B cell (primary cell): ENCODE results near the gene EYS. TPM values are rescaled to one million over a fixed set of nuclear protein-coding genes. Genes with fewer than 3 reads are reported as not detected.

Source experiments
- ATAC-seq: fragments of 200-7000 bp; cut with Tn5 transposase; one replicate; pipeline ENCODE4 v1.10.0; 2021; ENCODE audit warnings: low read depth, mild to moderate bottlenecking, moderate number of reproducible peaks, moderate library complexity
- CTCF ChIA-PET: fragments of 350-600 bp; sonication (Branson Sonifier 250); formaldehyde crosslinking; loops from one replicate; lab custom pipeline; 2021; ENCODE audit warnings: antibody characterized with exemption, inconsistent platforms; lab: Charles Lee
- POLR2A ChIA-PET: fragments of 350-600 bp; sonication (Branson Sonifier 250); formaldehyde crosslinking; loops from one replicate; lab custom pipeline; 2021; ENCODE audit warnings: antibody characterized with exemption; lab: Charles Lee
- DNase-seq: peaks from one replicate; pipeline ENCODE4 v3.0.0; 2013
- H2AFZ ChIP-seq: 2 replicates; pipeline ENCODE4 v1.6.1; 2012; ENCODE audit warnings: mild to moderate bottlenecking, low read depth, low read length; ENCODE audit not compliant: insufficient read depth, poor library complexity, severe bottlenecking
- H3K27ac ChIP-seq, 2 donors: 1 replicate in 1 of 2; 2 replicates in 1 of 2; pipeline ENCODE4 v1.5.1; 2012 to 2013; ENCODE audit warnings: low read length in 2 of 2, mild to moderate bottlenecking in 2 of 2, moderate library complexity in 1 of 2
- H3K27me3 ChIP-seq, 4 experiments: fragments of 200-600 bp in 1 of 4; sonication (generic) in 1 of 4; replicated peaks in 1 of 4; 1 replicate in 2 of 4; 2 replicates in 2 of 4; pipeline versions ENCODE4 v1.6.1 to v1.7.0; 2013 to 2016; ENCODE audit warnings: low read length in 3 of 4, mild to moderate bottlenecking in 2 of 4, mixed read lengths in 1 of 4, moderate library complexity in 1 of 4; ENCODE audit not compliant: insufficient read depth in 4 of 4, control insufficient read depth in 3 of 4; ENCODE audit errors: control extremely low read depth in 1 of 4
- H3K36me3 ChIP-seq, 2 experiments: replicated peaks in 1 of 2; 1 replicate in 1 of 2; 2 replicates in 1 of 2; pipeline versions ENCODE4 v1.6.1 to v1.7.1; 2013; ENCODE audit warnings: low read length in 1 of 2; ENCODE audit not compliant: insufficient read depth in 2 of 2, control insufficient read depth in 1 of 2; ENCODE audit errors: control extremely low read depth in 1 of 2, extremely low read depth in 1 of 2
- H3K4me1 ChIP-seq, 2 donors: fragments of 200-600 bp in 1 of 2; sonication (generic) in 1 of 2; 1 replicate in 1 of 2; 2 replicates in 1 of 2; pipeline versions ENCODE4 v1.5.1 to v1.6.1; 2013 to 2017; ENCODE audit warnings: low read length in 2 of 2; ENCODE audit not compliant: control insufficient read depth in 2 of 2, insufficient read depth in 2 of 2
- H3K4me2 ChIP-seq: replicated peaks from 2 replicates; pipeline ENCODE3; 2012; ENCODE audit warnings: mild to moderate bottlenecking, low read depth, low read length; ENCODE audit not compliant: poor library complexity, severe bottlenecking
- H3K4me3 ChIP-seq, 5 experiments: fragments of 200-600 bp in 1 of 5; sonication (generic) in 1 of 5; 1 replicate in 3 of 5; 2 replicates in 2 of 5; pipeline versions ENCODE4 v1.5.1 to v1.7.0; 2011 to 2016; ENCODE audit warnings: low read length in 4 of 5, mild to moderate bottlenecking in 4 of 5, low read depth in 2 of 5, control low read depth in 1 of 5, moderate library complexity in 1 of 5; ENCODE audit not compliant: insufficient read depth in 1 of 5; ENCODE audit errors: control extremely low read depth in 1 of 5, extremely low read depth in 1 of 5
- H3K79me2 ChIP-seq: fragments of 200-600 bp; sonication (generic); one replicate; pipeline ENCODE4 v1.6.0; 2016; ENCODE audit warnings: low read length; ENCODE audit not compliant: control insufficient read depth, insufficient read depth
- H3K9ac ChIP-seq: fragments of 200-600 bp; sonication (generic); 2 replicates; pipeline ENCODE4 v1.6.1; 2017; ENCODE audit warnings: mild to moderate bottlenecking, low read length, moderate library complexity
- H3K9me3 ChIP-seq, 3 donors: one replicate each; pipeline versions ENCODE4 v1.6.1 to v1.7.1; 2013; ENCODE audit warnings: low read length in 2 of 3; ENCODE audit not compliant: control insufficient read depth in 2 of 3, insufficient read depth in 1 of 3; ENCODE audit errors: control extremely low read depth in 1 of 3
- H4K20me1 ChIP-seq: 2 replicates; pipeline ENCODE4 v1.6.0; 2012; ENCODE audit warnings: mild to moderate bottlenecking, low read length; ENCODE audit not compliant: insufficient read depth, control insufficient read depth, poor library complexity, severe bottlenecking
- H3K27ac Mint-ChIP-seq: one replicate; pipeline ENCODE4 v1.8.0; 2021; ENCODE audit warnings: mixed read lengths
- H3K27me3 Mint-ChIP-seq: one replicate; pipeline ENCODE4 v1.8.0; 2021; ENCODE audit warnings: mixed read lengths
- H3K4me1 Mint-ChIP-seq: one replicate; pipeline ENCODE4 v1.8.0; 2021; ENCODE audit warnings: mixed read lengths
- H3K4me3 Mint-ChIP-seq: one replicate; pipeline ENCODE4 v1.8.0; 2021; ENCODE audit warnings: mixed read lengths
- H3K9me3 Mint-ChIP-seq: one replicate; pipeline ENCODE4 v1.8.0; 2022; ENCODE audit warnings: mixed read lengths; ENCODE audit not compliant: insufficient read depth
- EZH2 ChIP-seq: IDR thresholded peaks from 2 replicates; pipeline ENCODE4 v1.6.1; 2012; ENCODE audit warnings: borderline replicate concordance, low read depth, mild to moderate bottlenecking, moderate library complexity, low read length; ENCODE audit not compliant: insufficient read depth, poor library complexity, severe bottlenecking
- WGBS: methylation state at CpG from one replicate; pipeline ENCODE4 v1.1.5; 2013; ENCODE audit warnings: missing lambda C conversion rate; ENCODE audit not compliant: insufficient coverage; 5-methylcytosine and 5-hydroxymethylcytosine counted together
- intact Hi-C: fragments of 100-400 bp; cut with micrococcal nuclease; formaldehyde crosslinking; loops from one replicate; pipeline ENCODE4 v1.10.0; 2022
- polyA plus RNA-seq: library from polyadenylated mRNA; depleted of rRNA; stranded (reverse); fragments of >200 nt; gene quantifications from 2 replicates; pipeline ENCODE4 v1.2.3, GENCODE V29; 2012
- total RNA-seq, 2 donors: library from RNA; stranded (reverse); fragments of 120-200 nt in 1 of 2; gene quantifications; 1 replicate in 1 of 2; 2 replicates in 1 of 2; pipeline versions ENCODE4 v1.2.3 to v1.2.4, GENCODE V29; 2013 to 2022
- TF ChIP-seq, protein P1 (sequence below): fragments of 200-600 bp; IDR thresholded peaks from one replicate; pipeline ENCODE4 v1.8.0; 2022; ENCODE audit warnings: antibody characterized with exemption, mild to moderate bottlenecking

The EYS gene
- total and polyA plus RNA-seq, 2 donors (not counting 1 experiment from before 2014, with no cell fraction given) = not detected

DNA sequence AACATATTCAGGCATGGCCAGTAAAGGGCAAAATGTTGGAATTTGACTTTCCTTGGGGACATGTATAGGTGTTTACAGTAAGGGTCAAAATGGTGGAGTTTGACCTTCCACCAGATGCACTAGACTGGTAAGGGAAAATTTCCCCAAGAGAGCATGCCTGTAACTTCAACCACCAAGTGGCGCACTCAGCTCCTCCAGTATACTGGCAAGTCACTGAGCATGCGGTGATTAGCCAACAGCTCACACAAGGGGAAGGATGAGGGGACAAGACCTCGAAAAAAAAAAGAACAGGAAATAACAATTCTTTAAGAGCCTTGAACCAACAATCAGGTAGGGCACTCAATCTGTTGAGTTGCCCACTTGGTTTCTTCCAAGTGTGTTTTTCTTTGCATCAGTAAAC, 140.9 kb downstream of the EYS start:
- H3K27ac ChIP-seq = no peak overlapping the region
- H3K36me3 ChIP-seq = no peaks in the 10 kb centered on the region
- Mint-ChIP-seq H3K27me3 (no peaks in the 10 kb centered on the region), H3K4me1 (no peaks in the 10 kb centered on the region), H3K4me3 (no peak overlapping the region), H3K9me3 (peaks cover 14% of the 10 kb centered on the region), H3K27ac (no peak overlapping the region)
- H3K4me3 ChIP-seq = no peak overlapping the region
- ATAC-seq (no peak), DNase-seq (no peak)
- H3K9ac ChIP-seq = no peak overlapping the region
- POLR2A ChIA-PET = no interaction called here
- H3K4me1 ChIP-seq = no peaks in the 10 kb centered on the region
- H3K9me3 ChIP-seq = no peaks in the 10 kb centered on the region
- intact Hi-C loops = no loop called here
- H2AFZ ChIP-seq = no peak overlapping the region
- H3K27me3 ChIP-seq = no peaks in the 10 kb centered on the region
- no peaks in the 10 kb centered on the region for H3K79me2 ChIP-seq
- 100% methylated on average over 1 of the region's 3 CpGs for WGBS
- CTCF ChIA-PET = no interaction called here
- no peak overlapping the region for H3K4me2 ChIP-seq
- TF ChIP-seq EZH2 = no peak
- TF ChIP-seq, protein P1, sequence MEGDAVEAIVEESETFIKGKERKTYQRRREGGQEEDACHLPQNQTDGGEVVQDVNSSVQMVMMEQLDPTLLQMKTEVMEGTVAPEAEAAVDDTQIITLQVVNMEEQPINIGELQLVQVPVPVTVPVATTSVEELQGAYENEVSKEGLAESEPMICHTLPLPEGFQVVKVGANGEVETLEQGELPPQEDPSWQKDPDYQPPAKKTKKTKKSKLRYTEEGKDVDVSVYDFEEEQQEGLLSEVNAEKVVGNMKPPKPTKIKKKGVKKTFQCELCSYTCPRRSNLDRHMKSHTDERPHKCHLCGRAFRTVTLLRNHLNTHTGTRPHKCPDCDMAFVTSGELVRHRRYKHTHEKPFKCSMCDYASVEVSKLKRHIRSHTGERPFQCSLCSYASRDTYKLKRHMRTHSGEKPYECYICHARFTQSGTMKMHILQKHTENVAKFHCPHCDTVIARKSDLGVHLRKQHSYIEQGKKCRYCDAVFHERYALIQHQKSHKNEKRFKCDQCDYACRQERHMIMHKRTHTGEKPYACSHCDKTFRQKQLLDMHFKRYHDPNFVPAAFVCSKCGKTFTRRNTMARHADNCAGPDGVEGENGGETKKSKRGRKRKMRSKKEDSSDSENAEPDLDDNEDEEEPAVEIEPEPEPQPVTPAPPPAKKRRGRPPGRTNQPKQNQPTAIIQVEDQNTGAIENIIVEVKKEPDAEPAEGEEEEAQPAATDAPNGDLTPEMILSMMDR = no peak
- no peaks in the 10 kb centered on the region for H4K20me1 ChIP-seq

DNA sequence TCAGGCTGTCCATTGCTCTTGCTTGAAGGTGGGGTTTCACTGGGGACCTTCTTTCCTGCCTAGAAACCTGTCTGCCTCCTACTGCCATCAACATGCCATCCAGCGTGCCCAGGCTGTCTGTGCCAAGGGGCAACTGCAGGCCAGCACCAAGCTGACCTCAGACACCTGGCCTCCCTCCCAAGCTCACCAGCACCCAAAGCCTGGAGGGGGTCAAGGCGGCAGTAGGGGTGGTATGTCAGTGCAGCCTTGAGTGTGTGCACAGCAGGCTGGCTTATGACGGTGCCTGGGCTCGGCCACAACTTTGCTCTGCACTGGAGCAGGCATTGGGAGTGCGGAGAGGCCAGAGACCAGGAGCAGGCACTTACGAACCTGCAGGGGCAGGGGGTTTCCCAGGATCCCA, 149.0 kb downstream of the EYS start:
- DNase-seq (no peak), ATAC-seq (no peak)
- ChIA-PET POLR2A (no interaction called here), CTCF (no interaction called here)
- H3K4me1 ChIP-seq = no peaks in the 10 kb centered on the region
- H3K27ac ChIP-seq = no peak overlapping the region
- Mint-ChIP-seq H3K4me3 (no peak overlapping the region), H3K9me3 (peaks cover 5% of the 10 kb centered on the region), H3K27me3 (no peaks in the 10 kb centered on the region), H3K4me1 (no peaks in the 10 kb centered on the region), H3K27ac (no peak overlapping the region)
- no peak overlapping the region for H3K4me2 ChIP-seq
- no peak overlapping the region for H3K4me3 ChIP-seq
- H3K79me2 ChIP-seq = no peaks in the 10 kb centered on the region
- intact Hi-C loops = no loop called here
- no peaks in the 10 kb centered on the region for H3K27me3 ChIP-seq
- H3K9ac ChIP-seq = no peak overlapping the region
- no peaks in the 10 kb centered on the region for H3K36me3 ChIP-seq
- H4K20me1 ChIP-seq = no peaks in the 10 kb centered on the region
- 83% methylated on average over 5 of the region's 6 CpGs for WGBS
- TF ChIP-seq, protein P1 = no peak
- TF ChIP-seq EZH2 = no peak
- no peak overlapping the region for H2AFZ ChIP-seq
- peaks cover 0 to 17% (median 2%) of the 10 kb centered on the region in 3 donors for H3K9me3 ChIP-seq
